Measurements from ENCODE around the gene EXOG. TPM values are rescaled to one million over a fixed set of nuclear protein-coding genes. Genes with fewer than 3 reads are reported as not detected.

Gene EXOG
- total RNA-seq, 1 experiment from 2014 or later = 33.2 TPM

GRCh38 chr3:38469852-38470251 lies 26.3 kb upstream of the EXOG start:
- Histone ChIP-seq H3K9me3 (ENCODE audit: low read length) (no peaks in the 10 kb centered on the region), H3K79me2 (ENCODE audit: low read length) (no peaks in the 10 kb centered on the region), H3K27ac (ENCODE audit: low read length) (no peak overlapping the region), H4K20me1 (ENCODE audit: insufficient read depth, low read depth, low read length) (peaks cover 9% of the 10 kb centered on the region; the same call in 1 of the 2 replicates), H2AFZ (ENCODE audit: low read length) (no peak overlapping the region), H3K4me1 (ENCODE audit: low read length) (no peaks in the 10 kb centered on the region), H3K36me3 (ENCODE audit: insufficient read depth, low read length) (no peaks in the 10 kb centered on the region), H3K27me3 (ENCODE audit: low read length) (no peaks in the 10 kb centered on the region; the same call in 1 of the 2 replicates), H3K9ac (ENCODE audit: low read length) (no peak overlapping the region), H3K9me2 (replicated peaks; ENCODE audit: insufficient read depth, low read length) (no peaks in the 10 kb centered on the region), H3K4me3 (ENCODE audit: low read length) (no peak overlapping the region), H3K4me2 (ENCODE audit: low read depth, low read length, poor library complexity, severe bottlenecking) (no peak overlapping the region)
- no peak for DNase-seq

DNA sequence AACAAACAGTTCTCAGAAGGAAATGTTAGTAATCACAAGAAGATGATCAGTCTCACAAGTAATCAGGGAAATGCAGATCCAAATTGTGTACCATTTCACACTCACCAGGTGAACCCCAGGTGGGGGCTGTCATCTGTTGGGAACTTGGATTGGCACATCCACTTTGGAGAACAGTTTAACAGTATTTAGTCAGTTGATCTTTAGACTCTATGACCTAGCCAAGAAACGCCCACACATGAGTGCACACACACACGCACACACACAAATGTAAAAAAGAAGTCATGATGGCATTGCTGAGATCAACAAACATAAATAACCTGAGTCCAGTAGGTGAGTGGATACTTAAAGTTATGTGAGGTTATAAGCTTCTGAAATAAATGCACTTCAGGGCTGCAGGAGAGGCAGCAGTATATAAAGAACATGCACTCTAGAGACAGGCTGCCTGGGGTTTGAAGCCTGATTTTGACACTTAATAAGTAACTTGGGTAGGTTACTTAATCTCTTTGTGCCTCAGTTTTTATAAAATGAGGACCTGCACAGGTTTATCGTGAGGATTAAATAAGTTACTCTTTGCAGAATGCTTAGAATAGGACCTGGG lies 24.8 kb upstream of the EXOG start:
- Histone ChIP-seq H3K4me2 (ENCODE audit: low read depth, low read length, poor library complexity, severe bottlenecking) (no peak overlapping the region), H4K20me1 (ENCODE audit: insufficient read depth, low read depth, low read length) (peaks cover 16% of the 10 kb centered on the region; the same call in 1 of the 2 replicates), H3K79me2 (ENCODE audit: low read length) (no peaks in the 10 kb centered on the region)

GRCh38 chr3:38472342-38472741 lies 23.8 kb upstream of the EXOG start:
- H4K20me1 ChIP-seq (ENCODE audit: insufficient read depth, low read depth, low read length) = peaks cover 16% of the 10 kb centered on the region; the same call in 1 of the 2 replicates
- H3K9me3 ChIP-seq (ENCODE audit: low read length) = no peaks in the 10 kb centered on the region
- no peaks in the 10 kb centered on the region; the same call in 1 of the 2 replicates for H3K27me3 ChIP-seq (ENCODE audit: low read length)
- H3K27ac ChIP-seq (ENCODE audit: low read length) = no peak overlapping the region
- no peaks in the 10 kb centered on the region for H3K36me3 ChIP-seq (ENCODE audit: insufficient read depth, low read length)
- DNase-seq = no peak
- H3K4me3 ChIP-seq (ENCODE audit: low read length) = no peak overlapping the region
- H3K4me1 ChIP-seq (ENCODE audit: low read length) = no peaks in the 10 kb centered on the region
- no peaks in the 10 kb centered on the region for H3K79me2 ChIP-seq (ENCODE audit: low read length)
- H3K9ac ChIP-seq (ENCODE audit: low read length) = no peak overlapping the region
- no peak overlapping the region for H3K4me2 ChIP-seq (ENCODE audit: low read depth, low read length, poor library complexity, severe bottlenecking)
- H3K9me2 ChIP-seq (replicated peaks; ENCODE audit: insufficient read depth, low read length) = no peaks in the 10 kb centered on the region
- no peak overlapping the region for H2AFZ ChIP-seq (ENCODE audit: low read length)

More for the DNA sequence above, 24.8 kb upstream of the EXOG start:
- Histone ChIP-seq H3K27ac (ENCODE audit: low read length) (no peak overlapping the region), H3K27me3 (ENCODE audit: low read length) (no peaks in the 10 kb centered on the region; the same call in 1 of the 2 replicates), H3K36me3 (ENCODE audit: insufficient read depth, low read length) (no peaks in the 10 kb centered on the region), H3K4me3 (ENCODE audit: low read length) (no peak overlapping the region), H3K9me3 (ENCODE audit: low read length) (no peaks in the 10 kb centered on the region), H2AFZ (ENCODE audit: low read length) (no peak overlapping the region), H3K4me1 (ENCODE audit: low read length) (no peaks in the 10 kb centered on the region), H3K9me2 (replicated peaks; ENCODE audit: insufficient read depth, low read length) (no peaks in the 10 kb centered on the region), H3K9ac (ENCODE audit: low read length) (no peak overlapping the region)
- DNase-seq = no peak

DNA sequence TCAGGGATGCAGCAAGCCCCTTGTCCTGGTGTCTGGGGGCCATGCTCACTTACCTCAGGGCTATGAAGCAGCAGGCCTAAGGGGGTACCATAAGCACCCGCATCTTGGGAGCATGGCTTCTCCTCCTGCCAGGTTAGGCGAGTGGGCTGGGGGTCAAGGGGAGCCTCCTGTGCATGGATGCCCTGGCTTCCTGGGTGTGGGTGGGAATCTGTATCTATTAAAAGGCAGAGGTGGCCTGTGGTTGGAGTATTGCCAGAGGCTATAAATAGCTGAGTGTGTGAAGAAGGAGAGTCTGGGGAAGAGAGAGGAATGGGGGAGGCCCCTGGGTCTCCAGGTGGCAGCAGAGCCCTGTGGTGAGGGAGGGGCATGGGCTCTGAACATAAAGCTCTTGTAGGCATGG lies 22.9 kb upstream of the EXOG start:
- no peaks in the 10 kb centered on the region for H3K9me3 ChIP-seq (ENCODE audit: low read length)
- no peak overlapping the region for H3K9ac ChIP-seq (ENCODE audit: low read length)
- H3K4me2 ChIP-seq (ENCODE audit: low read depth, low read length, poor library complexity, severe bottlenecking) = no peak overlapping the region
- no peak overlapping the region for H3K4me3 ChIP-seq (ENCODE audit: low read length)
- H3K27me3 ChIP-seq (ENCODE audit: low read length) = no peaks in the 10 kb centered on the region; the same call in 1 of the 2 replicates
- H4K20me1 ChIP-seq (ENCODE audit: insufficient read depth, low read depth, low read length) = peaks cover 16% of the 10 kb centered on the region; the same call in 1 of the 2 replicates
- H3K79me2 ChIP-seq (ENCODE audit: low read length) = no peaks in the 10 kb centered on the region
- H3K36me3 ChIP-seq (ENCODE audit: insufficient read depth, low read length) = no peaks in the 10 kb centered on the region
- DNase-seq = no peak
- no peak overlapping the region for H3K27ac ChIP-seq (ENCODE audit: low read length)
- no peaks in the 10 kb centered on the region for H3K4me1 ChIP-seq (ENCODE audit: low read length)
- H3K9me2 ChIP-seq (replicated peaks; ENCODE audit: insufficient read depth, low read length) = no peaks in the 10 kb centered on the region
- H2AFZ ChIP-seq (ENCODE audit: low read length) = no peak overlapping the region

- Histone ChIP-seq H3K27me3 (ENCODE audit: low read length) (no peaks in the 10 kb centered on the region; the same call in 1 of the 2 replicates), H3K4me2 (ENCODE audit: low read depth, low read length, poor library complexity, severe bottlenecking) (no peak overlapping the region), H3K4me3 (ENCODE audit: low read length) (no peak overlapping the region), H2AFZ (ENCODE audit: low read length) (no peak overlapping the region), H4K20me1 (ENCODE audit: insufficient read depth, low read depth, low read length) (peaks cover 16% of the 10 kb centered on the region; the same call in 1 of the 2 replicates), H3K9me3 (ENCODE audit: low read length) (no peaks in the 10 kb centered on the region), H3K9me2 (replicated peaks; ENCODE audit: insufficient read depth, low read length) (no peaks in the 10 kb centered on the region), H3K27ac (ENCODE audit: low read length) (no peak overlapping the region), H3K79me2 (ENCODE audit: low read length) (no peaks in the 10 kb centered on the region), H3K4me1 (ENCODE audit: low read length) (no peaks in the 10 kb centered on the region), H3K36me3 (ENCODE audit: insufficient read depth, low read length) (no peaks in the 10 kb centered on the region), H3K9ac (ENCODE audit: low read length) (no peak overlapping the region)
- DNase-seq = no peak
Observed at GRCh38 chr3:38474928-38475605, 21.1 kb upstream of the EXOG start.

DNA sequence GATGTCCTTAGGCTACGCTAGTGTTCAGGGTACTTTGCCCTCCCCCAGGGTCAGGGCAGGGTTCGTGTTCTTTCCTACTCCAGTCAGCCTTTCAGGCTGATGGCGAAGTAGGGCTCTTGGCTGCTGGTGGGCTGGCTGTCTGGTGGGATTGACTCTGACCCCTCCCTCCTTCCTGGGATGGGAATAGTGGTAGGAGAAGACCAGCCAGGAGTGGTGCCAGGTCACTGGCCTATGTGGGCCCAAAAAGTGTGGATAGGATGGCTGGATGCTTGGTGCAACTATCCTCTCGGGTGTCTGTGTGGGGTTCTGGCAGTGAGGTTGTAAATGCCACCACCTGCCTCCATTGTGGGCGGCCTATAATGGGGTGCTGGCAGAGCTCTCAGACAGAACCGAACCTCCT lies 20.4 kb upstream of the EXOG start:
- no peak for DNase-seq
- no peaks in the 10 kb centered on the region for H3K27me3 ChIP-seq (ENCODE audit: low read length)
- H4K20me1 ChIP-seq (ENCODE audit: insufficient read depth, low read depth, low read length) = peaks cover 16% of the 10 kb centered on the region; the same call in 1 of the 2 replicates

DNA sequence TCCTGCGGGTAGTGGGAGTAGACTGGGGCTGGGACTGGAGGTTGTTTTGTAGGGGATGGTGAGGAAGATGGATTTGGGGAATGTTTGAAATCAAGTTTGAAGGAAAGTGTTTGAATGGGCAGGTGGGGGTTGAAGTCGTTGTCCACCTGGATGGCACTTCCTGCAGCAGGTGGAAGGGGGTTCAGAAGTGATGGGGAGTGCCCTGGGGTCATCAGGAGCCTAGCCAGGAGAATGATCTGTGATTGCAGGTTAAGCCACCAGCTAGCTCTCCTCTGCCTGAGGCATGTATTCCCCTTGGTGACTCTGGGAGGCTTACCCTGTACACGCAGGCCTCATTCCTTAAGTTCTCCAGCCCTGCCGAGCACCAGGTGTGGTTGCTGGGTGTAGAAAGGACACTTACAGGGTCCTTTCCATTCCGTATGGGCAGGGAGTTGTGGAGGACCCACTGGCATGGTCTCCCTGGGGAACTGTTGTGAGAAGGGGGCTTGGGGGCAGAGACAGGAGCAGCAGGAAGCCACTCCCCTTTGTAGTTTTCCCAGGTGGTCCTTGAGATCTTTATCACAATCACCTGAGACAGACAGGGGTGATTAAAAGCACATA lies 19.9 kb upstream of the EXOG start:
- Histone ChIP-seq H3K27ac (ENCODE audit: low read length) (no peak overlapping the region), H3K79me2 (ENCODE audit: low read length) (no peaks in the 10 kb centered on the region), H3K4me3 (ENCODE audit: low read length) (no peak overlapping the region), H4K20me1 (ENCODE audit: insufficient read depth, low read depth, low read length) (peaks cover 16% of the 10 kb centered on the region; the same call in 1 of the 2 replicates), H2AFZ (ENCODE audit: low read length) (no peak overlapping the region), H3K27me3 (ENCODE audit: low read length) (no peaks in the 10 kb centered on the region), H3K9me2 (replicated peaks; ENCODE audit: insufficient read depth, low read length) (no peaks in the 10 kb centered on the region), H3K4me1 (ENCODE audit: low read length) (no peaks in the 10 kb centered on the region), H3K36me3 (ENCODE audit: insufficient read depth, low read length) (no peaks in the 10 kb centered on the region), H3K9ac (ENCODE audit: low read length) (no peak overlapping the region), H3K9me3 (ENCODE audit: low read length) (no peaks in the 10 kb centered on the region), H3K4me2 (ENCODE audit: low read depth, low read length, poor library complexity, severe bottlenecking) (no peak overlapping the region)
- no peak for DNase-seq

More for the DNA sequence above, 20.4 kb upstream of the EXOG start:
- H3K9ac ChIP-seq (ENCODE audit: low read length) = no peak overlapping the region
- no peaks in the 10 kb centered on the region for H3K4me1 ChIP-seq (ENCODE audit: low read length)
- H3K27ac ChIP-seq (ENCODE audit: low read length) = no peak overlapping the region
- no peaks in the 10 kb centered on the region for H3K36me3 ChIP-seq (ENCODE audit: insufficient read depth, low read length)
- no peak overlapping the region for H3K4me3 ChIP-seq (ENCODE audit: low read length)
- no peak overlapping the region for H2AFZ ChIP-seq (ENCODE audit: low read length)
- H3K4me2 ChIP-seq (ENCODE audit: low read depth, low read length, poor library complexity, severe bottlenecking) = no peak overlapping the region
- H3K9me2 ChIP-seq (replicated peaks; ENCODE audit: insufficient read depth, low read length) = no peaks in the 10 kb centered on the region
- no peaks in the 10 kb centered on the region for H3K79me2 ChIP-seq (ENCODE audit: low read length)
- H3K9me3 ChIP-seq (ENCODE audit: low read length) = no peaks in the 10 kb centered on the region

DNA sequence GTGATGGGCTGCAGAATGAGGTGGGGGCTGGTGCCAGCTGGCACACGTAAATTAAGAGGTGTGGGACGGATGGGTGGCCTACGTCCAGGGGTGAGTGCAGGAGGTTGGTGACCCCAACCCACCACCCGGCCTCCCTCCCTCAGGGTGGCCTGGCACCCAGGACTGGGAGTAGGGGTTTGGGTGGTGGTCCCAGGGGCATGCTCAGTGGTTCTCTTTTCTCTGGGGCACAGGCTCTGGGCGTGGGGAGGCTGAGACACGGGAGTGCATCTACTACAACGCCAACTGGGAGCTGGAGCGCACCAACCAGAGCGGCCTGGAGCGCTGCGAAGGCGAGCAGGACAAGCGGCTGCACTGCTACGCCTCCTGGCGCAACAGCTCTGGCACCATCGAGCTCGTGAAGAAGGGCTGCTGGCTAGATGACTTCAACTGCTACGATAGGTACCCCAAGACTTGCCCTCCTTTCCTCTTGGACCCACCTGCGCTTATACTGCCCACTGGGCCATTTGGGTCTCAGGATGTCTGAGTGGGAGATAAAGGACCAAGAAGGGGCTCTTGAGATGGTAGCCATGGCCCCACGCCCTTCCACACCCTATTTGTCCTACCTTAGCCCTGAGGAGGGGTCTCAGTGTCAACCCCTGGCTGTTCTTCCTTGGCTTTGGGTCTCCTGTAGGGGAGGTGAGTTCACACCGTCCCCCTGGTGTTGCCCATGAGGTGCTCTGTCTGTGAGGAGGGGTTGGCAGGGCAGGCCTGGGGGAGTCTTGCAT lies 18.9 kb upstream of the EXOG start:
- H2AFZ ChIP-seq (ENCODE audit: low read length) = no peak overlapping the region
- DNase-seq = no peak
- H3K36me3 ChIP-seq (ENCODE audit: insufficient read depth, low read length) = no peaks in the 10 kb centered on the region
- no peaks in the 10 kb centered on the region for H3K4me1 ChIP-seq (ENCODE audit: low read length)
- H4K20me1 ChIP-seq (ENCODE audit: insufficient read depth, low read depth, low read length) = peaks cover 10% of the 10 kb centered on the region; the same call in 1 of the 2 replicates
- no peaks in the 10 kb centered on the region for H3K27me3 ChIP-seq (ENCODE audit: low read length)
- H3K9ac ChIP-seq (ENCODE audit: low read length) = no peak overlapping the region
- H3K4me2 ChIP-seq (ENCODE audit: low read depth, low read length, poor library complexity, severe bottlenecking) = no peak overlapping the region
- no peak overlapping the region for H3K27ac ChIP-seq (ENCODE audit: low read length)
- H3K9me2 ChIP-seq (replicated peaks; ENCODE audit: insufficient read depth, low read length) = no peaks in the 10 kb centered on the region
- H3K9me3 ChIP-seq (ENCODE audit: low read length) = no peaks in the 10 kb centered on the region
- H3K79me2 ChIP-seq (ENCODE audit: low read length) = no peaks in the 10 kb centered on the region
- no peak overlapping the region for H3K4me3 ChIP-seq (ENCODE audit: low read length)

All from Karpas-422 (cell line).